HL-60 (cell line): ENCODE measurements around the gene CD7.

Experiments
- DNase-seq, 2 experiments: peaks; one replicate each; pipeline ENCODE4 v3.0.0-alpha.2; 2010 to 2020; ENCODE audit warnings: low read depth in 1 of 2, low spot score in 1 of 2
- H3K27ac ChIP-seq: fragments of 250-450 bp; sonication (Bioruptor Pico); replicated peaks from 2 replicates; pipeline ENCODE4 v1.5.1; 2020; ENCODE audit warnings: mild to moderate bottlenecking, moderate library complexity
- H3K27me3 ChIP-seq: fragments of 250-450 bp; sonication (Bioruptor Pico); 2 replicates; pipeline ENCODE4 v1.5.1; 2021; ENCODE audit warnings: mild to moderate bottlenecking, moderate library complexity; ENCODE audit not compliant: insufficient read depth, poor library complexity, severe bottlenecking
- H3K4me3 ChIP-seq: replicated peaks from 2 replicates; pipeline ENCODE4 v1.5.1; 2011; ENCODE audit warnings: mild to moderate bottlenecking, control low read depth, low read length; ENCODE audit not compliant: insufficient read depth
- CTCF ChIP-seq: IDR thresholded peaks from one replicate; pipeline ENCODE4 v1.5.1; 2011; ENCODE audit warnings: low read length, control low read depth, inconsistent platforms; ENCODE audit not compliant: insufficient read depth
- GABPA ChIP-seq: IDR thresholded peaks from 2 replicates; pipeline ENCODE4 v1.6.1; 2012; ENCODE audit warnings: low read depth
- POLR2AphosphoS5 ChIP-seq: IDR thresholded peaks from 2 replicates; pipeline ENCODE4 v1.6.1; 2012; ENCODE audit warnings: low read depth
- REST ChIP-seq: IDR thresholded peaks from 2 replicates; pipeline ENCODE4 v1.6.1; 2012; ENCODE audit warnings: low read depth; ENCODE audit not compliant: insufficient replicate concordance
- SPI1 ChIP-seq: IDR thresholded peaks from 2 replicates; pipeline ENCODE4 v1.6.1; 2012; ENCODE audit warnings: low read depth, mild to moderate bottlenecking, borderline replicate concordance

CD7 gene

GRCh38 chr17:82310877-82311276 is 6.5 kb downstream of the CD7 start:
- no peak overlapping the region for H3K27ac ChIP-seq
- no peak for DNase-seq
- no peak for TF ChIP-seq REST
- no peak for TF ChIP-seq CTCF
- no peak for TF ChIP-seq SPI1
- no peak for TF ChIP-seq POLR2AphosphoS5
- TF ChIP-seq GABPA: no peak
- H3K4me3 ChIP-seq: no peak overlapping the region
- H3K27me3 ChIP-seq: peaks cover 3% of the 10 kb centered on the region

- no peak overlapping the region for H3K27ac ChIP-seq
- no peak overlapping the region for H3K4me3 ChIP-seq
- TF ChIP-seq SPI1 (no peak), POLR2AphosphoS5 (no peak), CTCF (no peak), GABPA (no peak), REST (no peak)
- no peak for DNase-seq
- H3K27me3 ChIP-seq: no peaks in the 10 kb centered on the region
Observed at GRCh38 chr17:82309656-82310570, 7.5 kb downstream of the CD7 start.

DNA sequence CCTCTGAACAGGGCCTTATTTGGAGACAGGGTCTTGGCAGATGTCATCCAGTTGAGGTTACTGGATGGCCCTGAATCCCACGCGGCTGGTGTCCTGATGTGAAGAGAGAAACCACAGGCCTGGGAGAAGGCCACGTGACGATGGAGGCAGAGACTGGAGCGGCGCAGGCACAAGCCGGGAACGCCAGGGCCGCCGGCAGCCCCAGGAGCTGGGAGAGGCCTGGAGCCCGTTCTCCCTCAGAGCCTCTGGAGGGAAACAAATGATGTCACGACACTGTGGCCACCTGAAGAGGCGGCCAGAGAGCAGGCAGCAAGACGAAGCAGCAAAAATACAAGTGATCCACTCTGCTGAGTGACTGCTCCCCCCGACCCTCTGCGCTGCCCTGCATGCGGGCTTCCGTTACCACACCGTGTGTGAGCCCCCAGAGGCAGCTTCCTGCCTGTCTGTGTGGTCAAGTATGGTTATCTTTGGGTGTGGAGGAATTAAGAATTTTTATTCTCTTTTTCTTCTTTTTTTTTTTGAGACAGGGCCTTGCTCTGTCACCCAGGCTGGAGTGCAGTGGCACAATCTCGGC is 11.6 kb downstream of the CD7 start:
- Histone ChIP-seq H3K27ac (no peak overlapping the region), H3K4me3 (no peak overlapping the region), H3K27me3 (no peaks in the 10 kb centered on the region)
- no peak for DNase-seq
- no peak for TF ChIP-seq GABPA
- TF ChIP-seq POLR2AphosphoS5: no peak
- no peak for TF ChIP-seq SPI1

DNA sequence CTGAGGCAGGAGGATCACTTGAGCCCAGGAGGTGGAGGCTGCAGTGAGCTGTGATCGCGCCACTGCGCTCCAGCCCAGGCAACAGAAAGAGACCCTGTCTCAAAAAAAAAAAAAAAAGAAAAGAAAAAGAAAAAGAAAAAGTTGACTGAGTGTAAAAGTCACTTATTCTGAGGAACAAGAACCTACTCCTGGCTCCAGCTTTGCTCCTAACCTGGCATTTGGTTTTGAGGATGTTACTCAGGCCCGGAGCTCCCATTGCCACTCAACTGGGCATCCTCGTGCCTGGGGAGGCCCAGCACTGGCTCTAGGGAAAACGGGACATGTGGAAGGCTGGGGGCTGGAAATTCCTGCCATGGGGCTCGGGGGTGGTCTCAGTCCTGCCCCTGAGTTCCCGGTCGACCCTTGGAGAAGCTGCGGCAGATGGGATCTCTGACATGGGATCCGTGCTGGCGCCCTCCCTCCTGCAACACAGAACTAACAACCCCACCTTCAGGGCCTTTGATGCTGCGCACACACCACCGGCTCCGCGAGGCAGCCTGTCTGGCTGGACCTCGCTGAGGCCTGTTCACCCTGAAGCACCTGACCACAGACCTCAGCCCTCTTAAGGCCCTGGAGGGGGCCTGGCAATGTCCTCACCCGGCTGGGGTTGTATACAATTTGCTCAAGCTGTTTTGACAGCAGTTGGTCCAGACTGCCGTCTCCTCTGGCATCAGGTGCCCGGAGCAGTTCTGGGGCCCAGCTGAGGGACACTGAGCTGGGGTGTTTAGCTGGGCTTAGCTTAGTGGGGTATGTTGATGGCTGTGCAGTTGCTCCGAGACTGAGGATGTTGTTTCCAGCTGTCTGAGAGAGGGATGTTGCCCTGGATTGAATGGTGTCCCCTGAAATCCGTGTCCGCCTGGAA is 12.3 kb downstream of the CD7 start:
- Histone ChIP-seq H3K27me3 (no peaks in the 10 kb centered on the region), H3K4me3 (no peak overlapping the region), H3K27ac (no peak overlapping the region)
- DNase-seq: no peak
- no peak for TF ChIP-seq POLR2AphosphoS5
